ENCODE measurements around the gene TTYH3.
A peak's percentile ranks its signal among the peaks of the same experiment; 100 is the strongest.

TTYH3 gene

DNA sequence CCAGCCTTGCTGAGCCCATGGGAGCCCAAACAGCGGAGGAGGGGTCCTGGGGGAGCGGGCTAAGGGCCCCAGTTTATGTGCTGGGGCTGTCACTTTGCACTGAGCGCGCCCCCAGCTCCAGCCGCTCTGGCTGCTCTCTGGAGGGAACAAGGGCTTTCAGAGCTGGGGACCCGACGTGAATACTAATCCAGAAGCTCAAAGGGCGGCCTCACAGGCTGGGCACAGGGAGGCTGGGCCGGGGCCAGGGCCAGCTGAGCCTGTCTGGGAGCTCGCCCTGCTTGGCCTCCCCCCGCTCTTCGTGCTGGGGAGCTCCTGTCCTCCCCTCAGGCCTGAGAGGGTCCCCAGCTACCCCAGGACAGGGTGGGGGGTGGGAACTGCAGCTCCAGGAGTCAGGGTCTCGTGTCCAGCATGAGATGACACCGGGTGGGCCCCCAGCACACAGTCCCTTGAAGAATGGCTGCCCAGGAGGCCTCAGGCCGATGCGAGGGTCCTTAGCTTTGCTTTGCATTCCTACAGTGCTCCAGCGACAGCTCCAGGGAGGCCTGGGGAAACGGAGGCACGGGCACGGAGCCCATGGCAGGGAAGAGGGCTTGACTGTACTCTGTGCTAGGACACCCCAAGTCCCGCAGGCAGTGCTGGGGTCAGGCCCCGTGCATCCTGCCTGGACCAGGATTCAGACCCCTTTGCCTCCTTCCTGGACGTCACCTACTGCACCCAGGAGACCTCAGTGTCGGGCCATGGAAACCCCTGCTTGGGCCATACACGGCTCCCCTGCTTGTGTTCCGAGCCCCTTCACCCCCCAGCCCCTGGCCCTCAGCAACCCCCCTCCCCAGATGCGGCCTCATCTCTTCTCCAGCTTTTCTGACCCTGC lies 50.4 kb downstream of the TTYH3 start:
- no peak for TF ChIP-seq TEAD4 (IDR thresholded peaks at IDR 0.05)
- TF ChIP-seq RAD21 (IDR thresholded peaks at IDR 0.05; ENCODE audit: low read depth) = no peak
- TF ChIP-seq CREB1 (IDR thresholded peaks at IDR 0.05; ENCODE audit: low read depth) = no peak
- TF ChIP-seq FOXM1 (IDR thresholded peaks at IDR 0.05; ENCODE audit: borderline replicate concordance, low read depth) = no peak
- no peak for TF ChIP-seq NFIC (IDR thresholded peaks at IDR 0.05)
- no peak for TF ChIP-seq MAX (IDR thresholded peaks at IDR 0.05)
- no peak for TF ChIP-seq TAF1 (IDR thresholded peaks at IDR 0.05; ENCODE audit: low read depth)
- TF ChIP-seq CEBPB (IDR thresholded peaks at IDR 0.05) = no peak

GRCh38 chr7:2684501-2684900 lies 52.7 kb downstream of the TTYH3 start:
- no peak for TF ChIP-seq ZBTB7A (IDR thresholded peaks at IDR 0.05; ENCODE audit: low read depth)
- no peak for TF ChIP-seq CEBPB (IDR thresholded peaks at IDR 0.05)
- no peak for TF ChIP-seq TAF1 (IDR thresholded peaks at IDR 0.05; ENCODE audit: low read depth)

DNA sequence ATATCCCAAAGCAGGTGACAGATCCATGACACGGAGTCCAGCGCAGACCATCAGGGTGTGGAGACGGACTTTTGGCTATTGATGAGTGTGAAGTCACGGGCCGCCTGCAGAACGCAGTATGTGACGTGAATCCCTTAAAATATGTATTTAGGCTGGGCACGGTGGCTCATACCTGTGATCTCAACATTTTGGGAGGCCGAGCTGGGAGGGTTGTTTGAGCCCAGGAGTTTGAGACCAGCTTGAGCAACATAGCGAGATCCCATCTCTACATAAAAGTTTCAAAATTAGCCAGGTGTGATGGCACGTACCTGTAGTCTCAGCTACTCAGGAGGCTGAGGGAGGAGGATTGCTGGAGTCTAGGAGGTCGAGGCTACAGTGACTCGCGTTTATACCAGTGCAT lies 54.3 kb downstream of the TTYH3 start:
- TF ChIP-seq TCF12 (IDR thresholded peaks at IDR 0.05; ENCODE audit: low read depth) (no peak), MAX (IDR thresholded peaks at IDR 0.05) (no peak), YY1 (IDR thresholded peaks at IDR 0.05; ENCODE audit: low read depth) (no peak), CREB1 (IDR thresholded peaks at IDR 0.05; ENCODE audit: low read depth) (no peak), RAD21 (IDR thresholded peaks at IDR 0.05; ENCODE audit: low read depth) (no peak), TEAD4 (IDR thresholded peaks at IDR 0.05) (no peak), CEBPB (IDR thresholded peaks at IDR 0.05) (no peak), FOXM1 (IDR thresholded peaks at IDR 0.05; ENCODE audit: borderline replicate concordance, low read depth) (no peak), TAF1 (IDR thresholded peaks at IDR 0.05; ENCODE audit: low read depth) (no peak), EP300 (IDR thresholded peaks at IDR 0.05; ENCODE audit: borderline replicate concordance) (no peak), EGR1 (IDR thresholded peaks at IDR 0.05) (no peak), NFIC (IDR thresholded peaks at IDR 0.05) (no peak), ZBTB7A (IDR thresholded peaks at IDR 0.05; ENCODE audit: low read depth) (no peak)
- TF ChIP-seq, protein P1, sequence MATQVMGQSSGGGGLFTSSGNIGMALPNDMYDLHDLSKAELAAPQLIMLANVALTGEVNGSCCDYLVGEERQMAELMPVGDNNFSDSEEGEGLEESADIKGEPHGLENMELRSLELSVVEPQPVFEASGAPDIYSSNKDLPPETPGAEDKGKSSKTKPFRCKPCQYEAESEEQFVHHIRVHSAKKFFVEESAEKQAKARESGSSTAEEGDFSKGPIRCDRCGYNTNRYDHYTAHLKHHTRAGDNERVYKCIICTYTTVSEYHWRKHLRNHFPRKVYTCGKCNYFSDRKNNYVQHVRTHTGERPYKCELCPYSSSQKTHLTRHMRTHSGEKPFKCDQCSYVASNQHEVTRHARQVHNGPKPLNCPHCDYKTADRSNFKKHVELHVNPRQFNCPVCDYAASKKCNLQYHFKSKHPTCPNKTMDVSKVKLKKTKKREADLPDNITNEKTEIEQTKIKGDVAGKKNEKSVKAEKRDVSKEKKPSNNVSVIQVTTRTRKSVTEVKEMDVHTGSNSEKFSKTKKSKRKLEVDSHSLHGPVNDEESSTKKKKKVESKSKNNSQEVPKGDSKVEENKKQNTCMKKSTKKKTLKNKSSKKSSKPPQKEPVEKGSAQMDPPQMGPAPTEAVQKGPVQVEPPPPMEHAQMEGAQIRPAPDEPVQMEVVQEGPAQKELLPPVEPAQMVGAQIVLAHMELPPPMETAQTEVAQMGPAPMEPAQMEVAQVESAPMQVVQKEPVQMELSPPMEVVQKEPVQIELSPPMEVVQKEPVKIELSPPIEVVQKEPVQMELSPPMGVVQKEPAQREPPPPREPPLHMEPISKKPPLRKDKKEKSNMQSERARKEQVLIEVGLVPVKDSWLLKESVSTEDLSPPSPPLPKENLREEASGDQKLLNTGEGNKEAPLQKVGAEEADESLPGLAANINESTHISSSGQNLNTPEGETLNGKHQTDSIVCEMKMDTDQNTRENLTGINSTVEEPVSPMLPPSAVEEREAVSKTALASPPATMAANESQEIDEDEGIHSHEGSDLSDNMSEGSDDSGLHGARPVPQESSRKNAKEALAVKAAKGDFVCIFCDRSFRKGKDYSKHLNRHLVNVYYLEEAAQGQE (IDR thresholded peaks at IDR 0.05; ENCODE audit: low read depth) = no peak
- TF ChIP-seq, protein P2, sequence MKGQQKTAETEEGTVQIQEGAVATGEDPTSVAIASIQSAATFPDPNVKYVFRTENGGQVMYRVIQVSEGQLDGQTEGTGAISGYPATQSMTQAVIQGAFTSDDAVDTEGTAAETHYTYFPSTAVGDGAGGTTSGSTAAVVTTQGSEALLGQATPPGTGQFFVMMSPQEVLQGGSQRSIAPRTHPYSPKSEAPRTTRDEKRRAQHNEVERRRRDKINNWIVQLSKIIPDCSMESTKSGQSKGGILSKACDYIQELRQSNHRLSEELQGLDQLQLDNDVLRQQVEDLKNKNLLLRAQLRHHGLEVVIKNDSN (IDR thresholded peaks at IDR 0.05) = no peak

DNA sequence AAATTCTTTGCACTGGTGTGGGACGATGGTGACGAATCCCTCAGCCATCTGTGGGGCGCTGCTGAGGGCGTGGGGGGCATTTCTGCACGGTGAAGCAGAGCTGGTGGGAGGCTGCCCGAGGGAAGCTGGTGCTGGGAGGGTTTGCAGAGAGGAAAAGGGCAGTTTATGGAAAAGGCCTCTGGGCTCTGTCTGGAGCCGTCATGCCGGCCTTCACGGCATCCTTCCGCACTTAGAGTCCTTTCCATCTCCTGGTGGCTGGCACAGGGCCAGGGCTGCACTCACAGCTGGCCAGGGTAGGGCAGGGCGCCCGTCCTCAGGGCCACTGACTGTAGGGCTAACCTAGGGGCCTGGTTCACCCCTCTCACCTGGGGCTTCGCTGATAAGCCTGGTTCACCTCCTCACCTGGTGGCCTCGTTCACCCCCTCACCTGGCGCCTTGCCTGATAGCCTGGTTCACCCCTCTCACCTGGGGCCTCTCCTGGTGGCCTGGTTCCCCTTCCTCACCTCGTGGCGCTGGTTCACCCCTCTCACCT lies 55.6 kb downstream of the TTYH3 start:
- TF ChIP-seq EP300 (IDR thresholded peaks at IDR 0.05; ENCODE audit: borderline replicate concordance) (no peak), NFIC (IDR thresholded peaks at IDR 0.05) (peak; percentile 43; the same call in 1 of the 2 replicates)

GRCh38 chr7:2687881-2688318 lies 56.1 kb downstream of the TTYH3 start, which contains the start of gene AMZ1:
TSS of gene AMZ1 (plus strand) at chr7:2688202. CDS start at chr7:2700452, 12,250 bp downstream.
- no peak for TF ChIP-seq CEBPB (IDR thresholded peaks at IDR 0.05)
- TF ChIP-seq MAX (IDR thresholded peaks at IDR 0.05) = no peak
- TF ChIP-seq TAF1 (IDR thresholded peaks at IDR 0.05; ENCODE audit: low read depth) = no peak
- no peak for TF ChIP-seq EGR1 (IDR thresholded peaks at IDR 0.05)
- TF ChIP-seq ZBTB7A (IDR thresholded peaks at IDR 0.05; ENCODE audit: low read depth) = no peak
- no peak for TF ChIP-seq TEAD4 (IDR thresholded peaks at IDR 0.05)

GRCh38 chr7:2688409-2689342 lies 56.9 kb downstream of the TTYH3 start:
- TF ChIP-seq, protein P2 (IDR thresholded peaks at IDR 0.05) = no peak
- TF ChIP-seq EP300 (IDR thresholded peaks at IDR 0.05; ENCODE audit: borderline replicate concordance) (no peak), NFIC (IDR thresholded peaks at IDR 0.05) (no peak), MAX (IDR thresholded peaks at IDR 0.05) (no peak)
